ENCODE data around the gene PCDH9.

Gene PCDH9

GRCh38 chr13:66415444-66415843, 814.7 kb downstream of the PCDH9 start:
- TF ChIP-seq YY1 (IDR thresholded peaks at IDR 0.05; ENCODE audit: insufficient read depth, insufficient read length) (no peak), ZNF274 (IDR thresholded peaks at IDR 0.05; ENCODE audit: low read depth, low read length) (no peak), SUZ12 (IDR thresholded peaks at IDR 0.05; ENCODE audit: extremely low read depth, insufficient read depth, insufficient read length) (no peak)
- H3K27me3 ChIP-seq (ENCODE audit: insufficient read depth, insufficient read length), result no peaks in the 10 kb centered on the region
- no peak overlapping the region for H3K9ac ChIP-seq (ENCODE audit: insufficient read length, low read depth)
- no peak overlapping the region for H3K4me3 ChIP-seq (ENCODE audit: insufficient read length, low read depth)
- no peaks in the 10 kb centered on the region for H3K4me1 ChIP-seq (ENCODE audit: insufficient read depth, insufficient read length)
- no peaks in the 10 kb centered on the region for H3K9me3 ChIP-seq (ENCODE audit: insufficient read depth, low read length)
- no peaks in the 10 kb centered on the region for H3K36me3 ChIP-seq (ENCODE audit: insufficient read depth, insufficient read length, low read length)
- DNase-seq (ENCODE audit: low read depth, low spot score), result no peak

GRCh38 chr13:66414066-66414800, 815.9 kb downstream of the PCDH9 start:
- no peak for DNase-seq (ENCODE audit: low read depth, low spot score)
- H3K4me1 ChIP-seq (ENCODE audit: insufficient read depth, insufficient read length), result no peaks in the 10 kb centered on the region
- no peak overlapping the region for H3K9ac ChIP-seq (ENCODE audit: insufficient read length, low read depth)
- TF ChIP-seq ZNF274 (IDR thresholded peaks at IDR 0.05; ENCODE audit: low read depth, low read length), result no peak
- H3K4me3 ChIP-seq (ENCODE audit: insufficient read length, low read depth), result no peak overlapping the region
- H3K27me3 ChIP-seq (ENCODE audit: insufficient read depth, insufficient read length), result no peaks in the 10 kb centered on the region
- no peaks in the 10 kb centered on the region for H3K36me3 ChIP-seq (ENCODE audit: insufficient read depth, insufficient read length, low read length)
- no peaks in the 10 kb centered on the region for H3K9me3 ChIP-seq (ENCODE audit: insufficient read depth, low read length)

- no peaks in the 10 kb centered on the region for H3K36me3 ChIP-seq (ENCODE audit: insufficient read depth, insufficient read length, low read length)
- no peak overlapping the region for H3K4me3 ChIP-seq (ENCODE audit: insufficient read length, low read depth)
- TF ChIP-seq SUZ12 (IDR thresholded peaks at IDR 0.05; ENCODE audit: extremely low read depth, insufficient read depth, insufficient read length) (no peak), ZNF274 (IDR thresholded peaks at IDR 0.05; ENCODE audit: low read depth, low read length) (no peak), YY1 (IDR thresholded peaks at IDR 0.05; ENCODE audit: insufficient read depth, insufficient read length) (no peak)
- H3K9ac ChIP-seq (ENCODE audit: insufficient read length, low read depth), result no peak overlapping the region
- H3K4me1 ChIP-seq (ENCODE audit: insufficient read depth, insufficient read length), result no peaks in the 10 kb centered on the region
- no peak for DNase-seq (ENCODE audit: low read depth, low spot score)
- no peaks in the 10 kb centered on the region for H3K27me3 ChIP-seq (ENCODE audit: insufficient read depth, insufficient read length)
- H3K9me3 ChIP-seq (ENCODE audit: insufficient read depth, low read length), result no peaks in the 10 kb centered on the region
These were observed 819.8 kb downstream of the PCDH9 start for GRCh38 chr13:66410314-66410713.

GRCh38 chr13:66409542-66409941, 820.6 kb downstream of the PCDH9 start:
- DNase-seq (ENCODE audit: low read depth, low spot score), result no peak
- no peak for TF ChIP-seq SUZ12 (IDR thresholded peaks at IDR 0.05; ENCODE audit: extremely low read depth, insufficient read depth, insufficient read length)
- TF ChIP-seq ZNF274 (IDR thresholded peaks at IDR 0.05; ENCODE audit: low read depth, low read length), result no peak
- no peak for TF ChIP-seq YY1 (IDR thresholded peaks at IDR 0.05; ENCODE audit: insufficient read depth, insufficient read length)
- H3K36me3 ChIP-seq (ENCODE audit: insufficient read depth, insufficient read length, low read length), result no peaks in the 10 kb centered on the region
- no peaks in the 10 kb centered on the region for H3K27me3 ChIP-seq (ENCODE audit: insufficient read depth, insufficient read length)
- H3K4me1 ChIP-seq (ENCODE audit: insufficient read depth, insufficient read length), result no peaks in the 10 kb centered on the region
- no peak overlapping the region for H3K4me3 ChIP-seq (ENCODE audit: insufficient read length, low read depth)
- no peaks in the 10 kb centered on the region for H3K9me3 ChIP-seq (ENCODE audit: insufficient read depth, low read length)
- no peak overlapping the region for H3K9ac ChIP-seq (ENCODE audit: insufficient read length, low read depth)

- Histone ChIP-seq H3K9me3 (ENCODE audit: insufficient read depth, low read length) (no peaks in the 10 kb centered on the region), H3K4me1 (ENCODE audit: insufficient read depth, insufficient read length) (no peaks in the 10 kb centered on the region), H3K36me3 (ENCODE audit: insufficient read depth, insufficient read length, low read length) (no peaks in the 10 kb centered on the region), H3K27me3 (ENCODE audit: insufficient read depth, insufficient read length) (no peaks in the 10 kb centered on the region), H3K4me3 (ENCODE audit: insufficient read length, low read depth) (no peak overlapping the region), H3K9ac (ENCODE audit: insufficient read length, low read depth) (no peak overlapping the region)
- DNase-seq (ENCODE audit: low read depth, low spot score), result no peak
- TF ChIP-seq SUZ12 (IDR thresholded peaks at IDR 0.05; ENCODE audit: extremely low read depth, insufficient read depth, insufficient read length) (no peak), ZNF274 (IDR thresholded peaks at IDR 0.05; ENCODE audit: low read depth, low read length) (no peak), YY1 (IDR thresholded peaks at IDR 0.05; ENCODE audit: insufficient read depth, insufficient read length) (no peak)
These were observed 823.0 kb downstream of the PCDH9 start for GRCh38 chr13:66407128-66407527.

- Histone ChIP-seq H3K4me3 (ENCODE audit: insufficient read length, low read depth) (no peak overlapping the region), H3K9ac (ENCODE audit: insufficient read length, low read depth) (no peak overlapping the region), H3K36me3 (ENCODE audit: insufficient read depth, insufficient read length, low read length) (no peaks in the 10 kb centered on the region), H3K9me3 (ENCODE audit: insufficient read depth, low read length) (no peaks in the 10 kb centered on the region), H3K27me3 (ENCODE audit: insufficient read depth, insufficient read length) (no peaks in the 10 kb centered on the region), H3K4me1 (ENCODE audit: insufficient read depth, insufficient read length) (no peaks in the 10 kb centered on the region)
- no peak for DNase-seq (ENCODE audit: low read depth, low spot score)
- no peak for TF ChIP-seq SUZ12 (IDR thresholded peaks at IDR 0.05; ENCODE audit: extremely low read depth, insufficient read depth, insufficient read length)
- no peak for TF ChIP-seq ZNF274 (IDR thresholded peaks at IDR 0.05; ENCODE audit: low read depth, low read length)
- no peak for TF ChIP-seq YY1 (IDR thresholded peaks at IDR 0.05; ENCODE audit: insufficient read depth, insufficient read length)
These were observed 824.0 kb downstream of the PCDH9 start for GRCh38 chr13:66405908-66406802.

- Histone ChIP-seq H3K36me3 (ENCODE audit: insufficient read depth, insufficient read length, low read length) (no peaks in the 10 kb centered on the region), H3K9me3 (ENCODE audit: insufficient read depth, low read length) (no peaks in the 10 kb centered on the region), H3K4me3 (ENCODE audit: insufficient read length, low read depth) (no peak overlapping the region), H3K27me3 (ENCODE audit: insufficient read depth, insufficient read length) (no peaks in the 10 kb centered on the region), H3K4me1 (ENCODE audit: insufficient read depth, insufficient read length) (no peaks in the 10 kb centered on the region), H3K9ac (ENCODE audit: insufficient read length, low read depth) (no peak overlapping the region)
- TF ChIP-seq ZNF274 (IDR thresholded peaks at IDR 0.05; ENCODE audit: low read depth, low read length), result no peak
- TF ChIP-seq SUZ12 (IDR thresholded peaks at IDR 0.05; ENCODE audit: extremely low read depth, insufficient read depth, insufficient read length), result no peak
- TF ChIP-seq YY1 (IDR thresholded peaks at IDR 0.05; ENCODE audit: insufficient read depth, insufficient read length), result no peak
- DNase-seq (ENCODE audit: low read depth, low spot score), result no peak
These were observed 827.6 kb downstream of the PCDH9 start for GRCh38 chr13:66402546-66402945.

Data from NT2/D1 (cell line).